Measurements from ENCODE around the gene BRD9.
A peak's percentile ranks its signal among the peaks of the same experiment; 100 is the strongest.
"Not testable (repeated sequence)": the region's sequence is repeated elsewhere in the genome, so short reads cannot be mapped to it uniquely, and the experiment has no call there.

The BRD9 gene

GRCh38 chr5:892394-893136 is at the start of gene BRD9, which contains the start of gene TRIP13:
Gene BRD9 (minus strand): TSS chr5:892801. CDS start chr5:892657, 144 bp downstream.
Gene TRIP13 (plus strand): TSS chr5:892884. CDS start chr5:892999, 115 bp downstream.
- peak; percentile 81 to 93 for DNase-seq

- not testable (repeated sequence) for DNase-seq
Measured at GRCh38 chr5:940741-941140, 48.1 kb upstream of the BRD9 start.

- DNase-seq: no peak
Measured at GRCh38 chr5:939368-939767, 46.8 kb upstream of the BRD9 start.

GRCh38 chr5:937151-937924 is 44.7 kb upstream of the BRD9 start:
- no peak for DNase-seq

- no peak for DNase-seq
Measured at GRCh38 chr5:936149-937144, 43.8 kb upstream of the BRD9 start.

GRCh38 chr5:935510-936084 is 43.0 kb upstream of the BRD9 start:
- no peak for DNase-seq

GRCh38 chr5:934381-934967 is 41.9 kb upstream of the BRD9 start:
- DNase-seq: not testable (repeated sequence)

GRCh38 chr5:933951-934350 is 41.4 kb upstream of the BRD9 start:
- not testable (repeated sequence) for DNase-seq

- no peak for DNase-seq
Measured at GRCh38 chr5:933251-933861, 40.8 kb upstream of the BRD9 start.

GRCh38 chr5:932628-933250 is 40.1 kb upstream of the BRD9 start:
- DNase-seq: no peak

GRCh38 chr5:932151-932627 is 39.6 kb upstream of the BRD9 start:
- DNase-seq: no peak

- DNase-seq: no peak
Measured at GRCh38 chr5:931570-932145, 39.1 kb upstream of the BRD9 start.

- DNase-seq: no peak
Measured at GRCh38 chr5:930866-931265, 38.3 kb upstream of the BRD9 start.

GRCh38 chr5:929596-929995 is 37.0 kb upstream of the BRD9 start:
- DNase-seq: no peak

GRCh38 chr5:929182-929581 is 36.6 kb upstream of the BRD9 start:
- not testable (repeated sequence) for DNase-seq

GRCh38 chr5:927172-928015 is 34.8 kb upstream of the BRD9 start:
- DNase-seq: no peak

GRCh38 chr5:926417-927171 is 34.0 kb upstream of the BRD9 start:
- no peak for DNase-seq

GRCh38 chr5:923281-923873 is 30.8 kb upstream of the BRD9 start:
- peak; percentile 81 to 87 for DNase-seq
